Measurements from ENCODE around the gene CEP104. TPM values are rescaled to one million over a fixed set of nuclear protein-coding genes. Genes with fewer than 3 reads are reported as not detected.

The CEP104 gene
- total RNA-seq, 1 experiment from 2014 or later: 50.8 TPM

GRCh38 chr1:3900969-3901529 is 44.0 kb upstream of the CEP104 start:
- peak; percentile 95 for DNase-seq (ENCODE audit: low spot score)
- TSS peak; percentile 40 for BruUV-seq (replicated peaks)
- ChIA-PET POLR2A (ENCODE audit: low non-redundant PET) (no interaction called here), CTCF (no interaction called here)
- Histone ChIP-seq H3K27ac (ENCODE audit: low read depth, low read length, poor library complexity, severe bottlenecking) (peak overlapping the region; percentile 97), H3K9me3 (ENCODE audit: low read depth, low read length, poor library complexity, severe bottlenecking) (peaks cover 10% of the 10 kb centered on the region), H3K36me3 (ENCODE audit: insufficient read depth, low read length, poor library complexity, severe bottlenecking) (no peaks in the 10 kb centered on the region), H3K27me3 (replicated peaks; ENCODE audit: insufficient read depth, low read depth, low read length, poor library complexity) (no peaks in the 10 kb centered on the region), H3K4me3 (ENCODE audit: low read depth, low read length, poor library complexity, severe bottlenecking) (peak overlapping the region; percentile 99), H3K4me1 (ENCODE audit: insufficient read depth, low read length, poor library complexity, severe bottlenecking) (peaks cover 12% of the 10 kb centered on the region)
- intact Hi-C loops (cut with micrococcal nuclease; ENCODE audit: unreplicated experiment): no loop called here
- TF ChIP-seq CTCF (conservative IDR thresholded peaks at IDR 0.05; ENCODE audit: low read depth, low read length): no peak
- TF ChIP-seq EZH2 (IDR thresholded peaks at IDR 0.05; ENCODE audit: borderline replicate concordance, low read depth, low read length, poor library complexity, severe bottlenecking): no peak

DNA sequence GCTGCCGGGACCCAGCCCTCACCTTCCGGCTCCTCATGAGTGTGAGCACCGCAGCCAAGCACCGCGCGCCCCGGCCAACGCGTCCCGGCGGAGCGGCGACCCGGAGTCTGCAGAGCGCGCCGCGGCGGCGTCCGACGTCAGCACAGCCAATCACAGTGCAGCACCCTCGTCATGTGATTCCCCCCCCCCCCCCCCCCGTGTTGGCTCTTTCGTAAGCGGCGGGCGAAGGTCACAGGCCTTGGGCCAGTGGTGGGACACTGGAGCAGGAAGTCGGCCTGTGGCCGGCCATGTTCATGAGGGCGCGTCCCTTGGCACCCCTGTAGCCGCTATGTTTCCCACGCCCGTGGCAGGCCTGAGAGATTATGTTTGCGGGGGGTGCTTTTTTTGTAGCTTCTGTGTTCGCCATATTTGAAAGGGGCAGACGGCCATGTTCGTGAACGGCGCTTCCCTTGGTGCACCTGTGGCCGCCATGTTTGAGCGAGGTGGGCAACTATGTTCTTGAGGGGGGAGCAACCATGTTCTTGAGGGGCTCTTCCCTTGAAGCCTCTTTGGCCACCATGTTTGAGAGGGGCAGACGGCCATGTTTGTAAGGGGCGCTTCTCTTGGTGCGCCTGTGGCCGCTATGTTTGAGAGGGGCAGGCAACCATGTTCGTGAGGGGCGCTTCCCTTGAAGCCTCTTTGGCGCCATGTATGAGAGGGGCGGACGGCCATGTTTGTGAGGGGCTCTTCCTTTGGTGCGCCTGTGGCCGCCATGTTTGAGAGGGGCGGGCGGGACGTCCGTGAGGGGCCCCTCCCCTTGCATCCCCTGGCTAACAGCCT is 43.3 kb upstream of the CEP104 start, which contains the start of gene C1orf174:
Gene C1orf174 (minus strand): TSS at position 123 of the 819 bp plus-strand sequence. CDS start 86 bp downstream, at position 37.
- CTCF ChIA-PET: interaction anchor here (0.5 to 0.7 kb wide), 2 partner anchors 109 to 274 kb away, joined by 4 to 5 read pairs; no protein-coding TSS in a partner anchor
- POLR2A ChIA-PET (ENCODE audit: low non-redundant PET): no interaction called here
- DNase-seq (ENCODE audit: low spot score): peak; percentile 98
- Histone ChIP-seq H3K27ac (ENCODE audit: low read depth, low read length, poor library complexity, severe bottlenecking) (peak within 1 kb of the TSS; percentile 97), H3K27me3 (replicated peaks; ENCODE audit: insufficient read depth, low read depth, low read length, poor library complexity) (no peaks in the 10 kb centered on the region), H3K9me3 (ENCODE audit: low read depth, low read length, poor library complexity, severe bottlenecking) (peaks cover 10% of the 10 kb centered on the region), H3K36me3 (ENCODE audit: insufficient read depth, low read length, poor library complexity, severe bottlenecking) (peaks cover 4% of the 10 kb centered on the region), H3K4me3 (ENCODE audit: low read depth, low read length, poor library complexity, severe bottlenecking) (peak within 1 kb of the TSS; percentile 99), H3K4me1 (ENCODE audit: insufficient read depth, low read length, poor library complexity, severe bottlenecking) (peaks cover 12% of the 10 kb centered on the region)
- TF ChIP-seq EZH2 (IDR thresholded peaks at IDR 0.05; ENCODE audit: borderline replicate concordance, low read depth, low read length, poor library complexity, severe bottlenecking): no peak
- no peak for TF ChIP-seq CTCF (conservative IDR thresholded peaks at IDR 0.05; ENCODE audit: low read depth, low read length)
- no TSS peak for BruUV-seq (replicated peaks)
- intact Hi-C loops (cut with micrococcal nuclease; ENCODE audit: unreplicated experiment): no loop called here

DNA sequence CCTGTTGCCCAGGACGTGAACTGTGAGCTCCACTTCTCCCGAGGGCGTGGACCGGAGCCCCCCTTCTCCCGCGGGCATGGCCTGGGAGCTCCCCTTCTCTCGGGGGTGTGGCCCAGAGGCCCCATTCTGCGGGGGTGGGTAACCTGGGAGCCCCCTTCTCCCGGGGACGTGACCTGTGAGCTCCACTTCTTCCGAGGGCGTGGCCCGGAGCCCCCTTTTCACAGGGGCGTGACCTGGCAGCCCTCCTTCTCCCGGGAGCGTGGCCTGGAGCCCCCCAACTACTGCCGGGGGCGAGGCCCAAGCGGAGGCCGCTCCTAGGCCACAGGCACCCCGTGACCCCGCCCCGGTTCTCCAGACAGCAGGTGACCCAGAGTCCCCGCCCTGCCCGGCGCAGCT is 42.7 kb upstream of the CEP104 start:
- BruUV-seq (replicated peaks): TSS peak; percentile 49
- TF ChIP-seq CTCF (conservative IDR thresholded peaks at IDR 0.05; ENCODE audit: low read depth, low read length): no peak
- no peak for TF ChIP-seq EZH2 (IDR thresholded peaks at IDR 0.05; ENCODE audit: borderline replicate concordance, low read depth, low read length, poor library complexity, severe bottlenecking)
- peaks cover 10% of the 10 kb centered on the region for H3K9me3 ChIP-seq (ENCODE audit: low read depth, low read length, poor library complexity, severe bottlenecking)
- CTCF ChIA-PET: interaction anchor here (0.5 to 0.7 kb wide), 2 partner anchors 109 to 274 kb away, joined by 4 to 5 read pairs; no protein-coding TSS in a partner anchor
- H3K4me1 ChIP-seq (ENCODE audit: insufficient read depth, low read length, poor library complexity, severe bottlenecking): peaks cover 12% of the 10 kb centered on the region
- peak overlapping the region; percentile 99 for H3K4me3 ChIP-seq (ENCODE audit: low read depth, low read length, poor library complexity, severe bottlenecking)
- POLR2A ChIA-PET (ENCODE audit: low non-redundant PET): no interaction called here
- peaks cover 10% of the 10 kb centered on the region for H3K36me3 ChIP-seq (ENCODE audit: insufficient read depth, low read length, poor library complexity, severe bottlenecking)
- intact Hi-C loops (cut with micrococcal nuclease; ENCODE audit: unreplicated experiment): no loop called here
- peak; percentile 44 for DNase-seq (ENCODE audit: low spot score)
- peak overlapping the region; percentile 97 for H3K27ac ChIP-seq (ENCODE audit: low read depth, low read length, poor library complexity, severe bottlenecking)
- no peaks in the 10 kb centered on the region for H3K27me3 ChIP-seq (replicated peaks; ENCODE audit: insufficient read depth, low read depth, low read length, poor library complexity)
